Thyroid gland (tissue), 4 donors: ENCODE measurements around the gene CHCHD6. TPM values are rescaled to one million over a fixed set of nuclear protein-coding genes. Genes with fewer than 3 reads are reported as not detected.

Source experiments
- DNase-seq, 2 donors: peaks; one replicate each; pipeline ENCODE4 v3.0.0-alpha.2; 2019
- H3K27ac ChIP-seq, 3 donors: fragments of 200-600 bp; sonication (generic); 1 replicate in 2 of 3; 2 replicates in 1 of 3; pipeline ENCODE4 v1.5.1; 2016 to 2019; ENCODE audit warnings: mild to moderate bottlenecking in 1 of 3, moderate library complexity in 1 of 3
- H3K27me3 ChIP-seq: fragments of 200-600 bp; sonication (generic); one replicate; pipeline ENCODE4 v1.5.1; 2019
- H3K36me3 ChIP-seq, 2 donors: fragments of 200-600 bp; sonication (generic); one replicate each; pipeline ENCODE4 v1.5.1; 2016 to 2019
- H3K4me1 ChIP-seq, 2 donors: fragments of 200-600 bp; sonication (generic); one replicate each; pipeline ENCODE4 v1.5.1; 2017 to 2019
- H3K4me3 ChIP-seq, 3 donors: fragments of 200-600 bp; sonication (generic); replicated peaks in 1 of 3; 1 replicate in 2 of 3; 2 replicates in 1 of 3; pipeline ENCODE4 v1.5.1; 2016; ENCODE audit warnings: mild to moderate bottlenecking in 1 of 3
- H3K9me3 ChIP-seq: fragments of 200-600 bp; sonication (generic); one replicate; pipeline ENCODE4 v1.5.1; 2017
- CTCF ChIP-seq, 6 experiments: fragments of 200-600 bp in 3 of 6; fragments of 450-650 bp in 3 of 6; sonication (generic) in 3 of 6; IDR thresholded peaks; one replicate each; pipeline ENCODE4 v1.5.1; 2016 to 2019; ENCODE audit warnings: antibody characterized with exemption in 6 of 6, mild to moderate bottlenecking in 2 of 6, inconsistent platforms in 1 of 6, moderate library complexity in 1 of 6
- POLR2A ChIP-seq, 2 donors: fragments of 450-650 bp; IDR thresholded peaks; one replicate each; pipeline ENCODE4 v1.6.1; 2017; ENCODE audit warnings: antibody characterized with exemption in 2 of 2, mild to moderate bottlenecking in 2 of 2, moderate library complexity in 1 of 2
- WGBS, 2 donors: methylation state at CpG; one replicate each; pipeline ENCODE4 v1.1.5; 2017; 5-methylcytosine and 5-hydroxymethylcytosine counted together
- intact Hi-C: fragments of 100-400 bp; cut with DNase I; formaldehyde crosslinking; loops from one replicate; pipeline ENCODE4 v1.15.1; 2023
- total RNA-seq, 4 donors: library from RNA; depleted of rRNA; stranded (reverse); fragments of >200 nt; gene quantifications; one replicate each; pipeline ENCODE4 v1.2.3, GENCODE V29; 2016

Gene CHCHD6
- total RNA-seq, 4 donors from 2014 or later, result 22.9 to 27.8 (median 24.4) TPM

- WGBS, 2 donors, result 91 to 95% methylated on average over 4 to 9 of the region's 10 CpGs
- no peaks in the 10 kb centered on the region for H3K9me3 ChIP-seq
- no peak overlapping the region for H3K27ac ChIP-seq
- intact Hi-C loops, result loop anchor here (10.0 kb wide), 1 partner anchor 555 kb away; no protein-coding TSS in a partner anchor
- H3K27me3 ChIP-seq, result no peaks in the 10 kb centered on the region
- no peak for TF ChIP-seq POLR2A (IDR thresholded peaks at IDR 0.05)
- no peak for TF ChIP-seq CTCF (IDR thresholded peaks at IDR 0.05)
- H3K36me3 ChIP-seq, result peaks cover 6 to 15% of the 10 kb centered on the region in 2 donors
- H3K4me3 ChIP-seq, result no peak overlapping the region
- DNase-seq, result no peak
- H3K4me1 ChIP-seq, result peaks cover 14 to 53% of the 10 kb centered on the region in 2 donors
These were observed 286.1 kb downstream of the CHCHD6 start for GRCh38 chr3:126990024-126990700.

GRCh38 chr3:126990890-126991289, 286.9 kb downstream of the CHCHD6 start:
- DNase-seq, result no peak
- TF ChIP-seq CTCF (IDR thresholded peaks at IDR 0.05), result no peak
- TF ChIP-seq POLR2A (IDR thresholded peaks at IDR 0.05), result no peak
- H3K27me3 ChIP-seq, result no peaks in the 10 kb centered on the region
- intact Hi-C loops, result loop anchor here (10.0 kb wide), 1 partner anchor 554 kb away; no protein-coding TSS in a partner anchor
- peaks cover 6 to 15% of the 10 kb centered on the region in 2 donors for H3K36me3 ChIP-seq
- no peak overlapping the region for H3K27ac ChIP-seq
- H3K9me3 ChIP-seq, result no peaks in the 10 kb centered on the region
- H3K4me3 ChIP-seq, result no peak overlapping the region
- H3K4me1 ChIP-seq, result peaks cover 16 to 52% of the 10 kb centered on the region in 2 donors
- 98% methylated on average over 5 of the region's 5 CpGs for WGBS, 2 donors

GRCh38 chr3:126991366-126992200, 287.5 kb downstream of the CHCHD6 start:
- no peak for TF ChIP-seq CTCF (IDR thresholded peaks at IDR 0.05)
- TF ChIP-seq POLR2A (IDR thresholded peaks at IDR 0.05), result no peak
- Histone ChIP-seq H3K4me3 (no peak overlapping the region), H3K36me3 (peaks cover 6 to 15% of the 10 kb centered on the region in 2 donors), H3K4me1 (peaks cover 16 to 45% of the 10 kb centered on the region in 2 donors), H3K9me3 (no peaks in the 10 kb centered on the region), H3K27me3 (no peaks in the 10 kb centered on the region), H3K27ac (no peak overlapping the region)
- intact Hi-C loops, result loop anchor here (10.0 kb wide), 1 partner anchor 553 kb away; no protein-coding TSS in a partner anchor
- 82 to 95% methylated on average over 4 to 6 of the region's 24 CpGs for WGBS, 2 donors
- no peak for DNase-seq

- H3K27ac ChIP-seq, result no peak overlapping the region
- 88 to 91% methylated on average over 6 to 7 of the region's 7 CpGs for WGBS, 2 donors
- intact Hi-C loops, result loop anchor here (10.0 kb wide), 1 partner anchor 553 kb away; no protein-coding TSS in a partner anchor
- peaks cover 6 to 15% of the 10 kb centered on the region in 2 donors for H3K36me3 ChIP-seq
- DNase-seq, result no peak
- no peak overlapping the region for H3K4me3 ChIP-seq
- no peaks in the 10 kb centered on the region for H3K27me3 ChIP-seq
- H3K4me1 ChIP-seq, result peaks cover 16 to 39% of the 10 kb centered on the region in 2 donors
- no peaks in the 10 kb centered on the region for H3K9me3 ChIP-seq
- TF ChIP-seq POLR2A (IDR thresholded peaks at IDR 0.05), result no peak
- no peak for TF ChIP-seq CTCF (IDR thresholded peaks at IDR 0.05)
These were observed 288.2 kb downstream of the CHCHD6 start for GRCh38 chr3:126992216-126992615.
